Activated CD4-positive, CD25-positive, alpha-beta regulatory T cell (primary cell): ENCODE results near the gene GRAMD2B.
"Not testable (repeated sequence)": the region's sequence is repeated elsewhere in the genome, so short reads cannot be mapped to it uniquely, and the experiment has no call there.

ENCODE experiments used
- DNase-seq, 4 experiments: peaks; one replicate each; lab custom pipeline; 2025; lab: John Stamatoyannopoulos, UW

Gene GRAMD2B

GRCh38 chr5:126450907-126451306, 27.7 kb downstream of the GRAMD2B start:
- DNase-seq, result no peak

- no peak for DNase-seq
These were observed 29.3 kb downstream of the GRAMD2B start for GRCh38 chr5:126452477-126452876.

GRCh38 chr5:126454081-126454480, 30.9 kb downstream of the GRAMD2B start:
- DNase-seq, result no peak

- no peak for DNase-seq
These were observed 31.3 kb downstream of the GRAMD2B start for GRCh38 chr5:126454535-126454934.

GRCh38 chr5:126455264-126455663, 32.1 kb downstream of the GRAMD2B start:
- no peak for DNase-seq

GRCh38 chr5:126455728-126456127, 32.5 kb downstream of the GRAMD2B start:
- DNase-seq, result no peak

- DNase-seq, result no peak
These were observed 33.1 kb downstream of the GRAMD2B start for GRCh38 chr5:126456217-126456820.

- DNase-seq, result no peak
These were observed 37.2 kb downstream of the GRAMD2B start for GRCh38 chr5:126460459-126460858.

GRCh38 chr5:126460977-126461376, 37.8 kb downstream of the GRAMD2B start:
- DNase-seq, result no peak

GRCh38 chr5:126461838-126462237, 38.6 kb downstream of the GRAMD2B start:
- no peak for DNase-seq

- no peak for DNase-seq
These were observed 39.2 kb downstream of the GRAMD2B start for GRCh38 chr5:126462239-126463014.

- DNase-seq, result no peak
These were observed 40.8 kb downstream of the GRAMD2B start for GRCh38 chr5:126464016-126464415.

GRCh38 chr5:126464959-126465358, 41.8 kb downstream of the GRAMD2B start:
- DNase-seq, result no peak

GRCh38 chr5:126468091-126468490, 44.9 kb downstream of the GRAMD2B start:
- no peak for DNase-seq

GRCh38 chr5:126469536-126470316, 46.5 kb downstream of the GRAMD2B start:
- no peak for DNase-seq

- not testable (repeated sequence) for DNase-seq
These were observed 47.3 kb downstream of the GRAMD2B start for GRCh38 chr5:126470529-126470928.

- DNase-seq, result no peak
These were observed 48.0 kb downstream of the GRAMD2B start for GRCh38 chr5:126471247-126471646.

- DNase-seq, result no peak
These were observed 48.8 kb downstream of the GRAMD2B start for GRCh38 chr5:126471875-126472537.

GRCh38 chr5:126472538-126472889, 49.3 kb downstream of the GRAMD2B start:
- DNase-seq, result no peak

- DNase-seq, result no peak
These were observed 54.3 kb downstream of the GRAMD2B start for GRCh38 chr5:126477294-126478117.

GRCh38 chr5:126479810-126480209, 56.6 kb downstream of the GRAMD2B start:
- DNase-seq, result no peak

- DNase-seq, result no peak
These were observed 57.6 kb downstream of the GRAMD2B start for GRCh38 chr5:126480824-126481223.
